K562 (cell line): Measurements from ENCODE around the gene NFILZ. TPM values are rescaled to one million over a fixed set of nuclear protein-coding genes. Genes with fewer than 3 reads are reported as not detected.

Experiments
- CTBP1 ChIP-seq: fragments of 450-650 bp; IDR thresholded peaks from 2 replicates; pipeline ENCODE4 v1.6.1; 2016; ENCODE audit warnings: borderline replicate concordance
- JUND ChIP-seq, 2 experiments: IDR thresholded peaks; 2 replicates in 1 of 2; 3 replicates in 1 of 2; pipeline ENCODE4 v1.6.1; 2011; ENCODE audit warnings: borderline replicate concordance in 2 of 2, low read depth in 2 of 2, low read length in 2 of 2, improper control_type of control experiment in 1 of 2, missing biosample characterization in 1 of 2, missing genetic modification characterization in 1 of 2, missing genetic modification reagents in 1 of 2
- SOX6 ChIP-seq: fragments of 450-650 bp; IDR thresholded peaks from 2 replicates; pipeline ENCODE4 v1.6.1; 2014; ENCODE audit warnings: mild to moderate bottlenecking
- TBP ChIP-seq: optimal IDR thresholded peaks from 2 replicates; pipeline ENCODE3; 2011; ENCODE audit warnings: low read depth, low read length, improper control_type of control experiment
- ZNF384 ChIP-seq: IDR thresholded peaks from 2 replicates; pipeline ENCODE4 v1.6.1; 2012; ENCODE audit warnings: low read depth, low read length, improper control_type of control experiment
- polyA plus RNA-seq, 8 experiments: library from polyadenylated mRNA; depleted of rRNA in 4 of 8; stranded (reverse) in 5 of 8; unstranded in 3 of 8; fragments of >200 nt; fragmentation: Nextera tagmentation in 2 of 8; fragmentation: Illumina TruSeq in 1 of 8; extraction: Ambion mirVana in 2 of 8; extraction: Trizol in 1 of 8; gene quantifications; 2 replicates each; pipeline versions ENCODE4 v1.2.1 to v1.2.3, GENCODE V29; 2011 to 2014; ENCODE audit warnings: inconsistent platforms in 1 of 8, missing spikeins in 1 of 8
- total RNA-seq, 7 experiments: library from RNA; depleted of rRNA in 6 of 7; stranded (reverse); fragments of >200 nt in 6 of 7; fragmentation: Illumina TruSeq in 2 of 7; extraction: Trizol in 2 of 7; gene quantifications; 2 replicates each; pipeline versions ENCODE4 v1.2.1 to v1.2.3, GENCODE V29; 2011 to 2021; ENCODE audit warnings: low replicate concordance in 1 of 7
- TF ChIP-seq, protein P1 (sequence below), 2 experiments: fragments of 450-650 bp; formaldehyde crosslinking in 1 of 2; IDR thresholded peaks; 2 replicates each; pipeline versions ENCODE4 v1.4.0 to v1.6.1; 2014 to 2020; ENCODE audit warnings: mild to moderate bottlenecking in 2 of 2, borderline replicate concordance in 1 of 2, low read depth in 1 of 2
- TF ChIP-seq, protein P2 (sequence below): fragments of 450-650 bp; formaldehyde crosslinking; IDR thresholded peaks from 2 replicates; pipeline ENCODE4 v1.4.0; 2020; ENCODE audit warnings: mild to moderate bottlenecking, moderate library complexity

Gene NFILZ
- total and polyA plus RNA-seq, 9 of the 15 experiments (the other 6 are each of a cell fraction or from before 2014, with no cell fraction given), result not detected

DNA sequence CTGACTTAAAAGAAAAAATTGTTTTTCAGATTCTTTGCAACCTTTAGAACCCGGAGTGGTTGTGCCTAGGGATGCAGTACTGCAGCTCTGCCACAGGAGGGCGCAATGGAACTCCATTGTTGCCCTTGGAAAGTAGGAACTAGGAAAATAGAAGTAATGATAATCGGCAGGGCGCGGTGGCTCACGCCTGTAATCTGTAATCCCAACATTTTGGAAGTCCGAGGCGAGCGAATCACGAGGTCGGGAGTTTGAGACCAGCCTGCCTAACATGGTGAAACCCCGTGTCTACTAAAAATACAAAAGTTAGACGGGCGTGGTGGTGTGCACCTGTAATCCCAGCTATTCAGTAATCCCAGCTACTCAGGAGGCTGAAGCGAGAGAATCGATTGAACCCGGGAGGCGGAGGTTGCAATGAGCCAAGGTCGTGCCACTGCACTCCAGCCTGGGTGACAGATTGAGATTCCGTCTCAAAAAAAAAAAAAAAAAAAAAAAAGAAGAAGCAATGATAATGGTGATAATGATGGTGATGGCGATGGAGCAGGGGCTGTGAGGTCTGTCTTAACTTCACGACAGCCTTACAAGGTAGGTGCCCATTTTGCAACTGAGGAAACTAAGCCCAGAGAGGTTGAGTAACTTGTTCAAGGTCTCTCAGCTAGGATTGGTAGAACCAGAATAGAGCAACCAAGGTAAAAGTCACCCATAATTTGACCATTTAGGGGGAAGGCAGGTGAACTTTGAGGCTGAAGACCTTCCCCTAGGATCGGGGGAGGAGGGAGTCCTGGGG is 14.4 kb upstream of the NFILZ start (continued):
- TF ChIP-seq, protein P1, sequence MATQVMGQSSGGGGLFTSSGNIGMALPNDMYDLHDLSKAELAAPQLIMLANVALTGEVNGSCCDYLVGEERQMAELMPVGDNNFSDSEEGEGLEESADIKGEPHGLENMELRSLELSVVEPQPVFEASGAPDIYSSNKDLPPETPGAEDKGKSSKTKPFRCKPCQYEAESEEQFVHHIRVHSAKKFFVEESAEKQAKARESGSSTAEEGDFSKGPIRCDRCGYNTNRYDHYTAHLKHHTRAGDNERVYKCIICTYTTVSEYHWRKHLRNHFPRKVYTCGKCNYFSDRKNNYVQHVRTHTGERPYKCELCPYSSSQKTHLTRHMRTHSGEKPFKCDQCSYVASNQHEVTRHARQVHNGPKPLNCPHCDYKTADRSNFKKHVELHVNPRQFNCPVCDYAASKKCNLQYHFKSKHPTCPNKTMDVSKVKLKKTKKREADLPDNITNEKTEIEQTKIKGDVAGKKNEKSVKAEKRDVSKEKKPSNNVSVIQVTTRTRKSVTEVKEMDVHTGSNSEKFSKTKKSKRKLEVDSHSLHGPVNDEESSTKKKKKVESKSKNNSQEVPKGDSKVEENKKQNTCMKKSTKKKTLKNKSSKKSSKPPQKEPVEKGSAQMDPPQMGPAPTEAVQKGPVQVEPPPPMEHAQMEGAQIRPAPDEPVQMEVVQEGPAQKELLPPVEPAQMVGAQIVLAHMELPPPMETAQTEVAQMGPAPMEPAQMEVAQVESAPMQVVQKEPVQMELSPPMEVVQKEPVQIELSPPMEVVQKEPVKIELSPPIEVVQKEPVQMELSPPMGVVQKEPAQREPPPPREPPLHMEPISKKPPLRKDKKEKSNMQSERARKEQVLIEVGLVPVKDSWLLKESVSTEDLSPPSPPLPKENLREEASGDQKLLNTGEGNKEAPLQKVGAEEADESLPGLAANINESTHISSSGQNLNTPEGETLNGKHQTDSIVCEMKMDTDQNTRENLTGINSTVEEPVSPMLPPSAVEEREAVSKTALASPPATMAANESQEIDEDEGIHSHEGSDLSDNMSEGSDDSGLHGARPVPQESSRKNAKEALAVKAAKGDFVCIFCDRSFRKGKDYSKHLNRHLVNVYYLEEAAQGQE (IDR thresholded peaks at IDR 0.05; ENCODE audit: borderline replicate concordance), result peak; percentile 55; the same call in 1 of the 2 replicates
- TF ChIP-seq, protein P1 (CRISPR knock-in tag; IDR thresholded peaks at IDR 0.05; ENCODE audit: low read depth), result no peak
- TF ChIP-seq, protein P2, sequence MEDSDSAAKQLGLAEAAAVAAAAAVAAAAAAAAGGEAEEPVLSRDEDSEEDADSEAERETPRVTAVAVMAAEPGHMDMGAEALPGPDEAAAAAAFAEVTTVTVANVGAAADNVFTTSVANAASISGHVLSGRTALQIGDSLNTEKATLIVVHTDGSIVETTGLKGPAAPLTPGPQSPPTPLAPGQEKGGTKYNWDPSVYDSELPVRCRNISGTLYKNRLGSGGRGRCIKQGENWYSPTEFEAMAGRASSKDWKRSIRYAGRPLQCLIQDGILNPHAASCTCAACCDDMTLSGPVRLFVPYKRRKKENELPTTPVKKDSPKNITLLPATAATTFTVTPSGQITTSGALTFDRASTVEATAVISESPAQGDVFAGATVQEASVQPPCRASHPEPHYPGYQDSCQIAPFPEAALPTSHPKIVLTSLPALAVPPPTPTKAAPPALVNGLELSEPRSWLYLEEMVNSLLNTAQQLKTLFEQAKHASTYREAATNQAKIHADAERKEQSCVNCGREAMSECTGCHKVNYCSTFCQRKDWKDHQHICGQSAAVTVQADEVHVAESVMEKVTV (CRISPR knock-in tag), result peak; percentile 48; the same call in 1 of the 2 replicates
- no peak; the same call in 1 of the 2 replicates for TF ChIP-seq CTBP1
- TF ChIP-seq TBP, result peak; percentile 50
- no peak for TF ChIP-seq JUND (IDR thresholded peaks at IDR 0.05; ENCODE audit: borderline replicate concordance, low read depth, low read length)
- peak; percentile 13; the same call in 1 of the 3 replicates for TF ChIP-seq JUND (tag; IDR thresholded peaks at IDR 0.05; ENCODE audit: borderline replicate concordance, low read depth, low read length)
- TF ChIP-seq SOX6, result peak; percentile 56; the same call in 1 of the 2 replicates
- peak; percentile 15; the same call in 1 of the 2 replicates for TF ChIP-seq ZNF384
